ENCODE measurements around the gene TMEM185B.

GRCh38 chr2:120174963-120175581 is 48.1 kb downstream of the TMEM185B start:
- TF ChIP-seq EZH2 (IDR thresholded peaks at IDR 0.05; ENCODE audit: insufficient read depth, poor library complexity, severe bottlenecking) (no peak), EZH2phosphoT487 (IDR thresholded peaks at IDR 0.05; ENCODE audit: insufficient read depth, low read depth) (no peak)

All from GM23248 (cell line).